PFSK-1 (cell line): ENCODE results near the gene DEFB126.

Experiments
- FOXP2 ChIP-seq: optimal IDR thresholded peaks from 2 replicates; pipeline ENCODE3; 2011; ENCODE audit warnings: borderline replicate concordance, control low read depth, inconsistent platforms; ENCODE audit not compliant: insufficient read depth; ENCODE audit errors: extremely low read length, extremely low read depth
- POLR2AphosphoS5 ChIP-seq: IDR thresholded peaks from 2 replicates; pipeline ENCODE4 v1.6.1; 2012; ENCODE audit warnings: low read depth, mild to moderate bottlenecking, control low read depth, low read length, moderate library complexity
- REST ChIP-seq, 2 experiments: IDR thresholded peaks; 2 replicates each; pipeline versions ENCODE4 v1.6.1 to v1.8.0; 2011 to 2012; ENCODE audit warnings: low read depth in 2 of 2, low read length in 2 of 2, control low read depth in 1 of 2, inconsistent platforms in 1 of 2, mild to moderate bottlenecking in 1 of 2, moderate library complexity in 1 of 2; ENCODE audit not compliant: insufficient read depth in 1 of 2
- SIN3A ChIP-seq: IDR thresholded peaks from 2 replicates; pipeline ENCODE4 v1.6.1; 2012; ENCODE audit warnings: mild to moderate bottlenecking, low read length, moderate library complexity, borderline replicate concordance; ENCODE audit not compliant: insufficient read depth
- TAF1 ChIP-seq: IDR thresholded peaks from 2 replicates; pipeline ENCODE4 v1.6.1; 2012; ENCODE audit warnings: low read length, control low read depth, borderline replicate concordance; ENCODE audit not compliant: insufficient read depth

GRCh38 chr20:101975-102374 lies 40.4 kb upstream of the DEFB126 start:
- TF ChIP-seq REST (IDR thresholded peaks at IDR 0.05; ENCODE audit: insufficient read depth in 1 of 2, low read depth in 2 of 2, low read length in 2 of 2) (no peak), POLR2AphosphoS5 (no peak), TAF1 (no peak), SIN3A (no peak), FOXP2 (no peak)
